ENCODE measurements around the gene TNC. TPM values are rescaled to one million over a fixed set of nuclear protein-coding genes. Genes with fewer than 3 reads are reported as not detected.

TNC gene
- total and polyA plus RNA-seq, 9 donors = 1.2 to 108 (median 1.9) TPM

DNA sequence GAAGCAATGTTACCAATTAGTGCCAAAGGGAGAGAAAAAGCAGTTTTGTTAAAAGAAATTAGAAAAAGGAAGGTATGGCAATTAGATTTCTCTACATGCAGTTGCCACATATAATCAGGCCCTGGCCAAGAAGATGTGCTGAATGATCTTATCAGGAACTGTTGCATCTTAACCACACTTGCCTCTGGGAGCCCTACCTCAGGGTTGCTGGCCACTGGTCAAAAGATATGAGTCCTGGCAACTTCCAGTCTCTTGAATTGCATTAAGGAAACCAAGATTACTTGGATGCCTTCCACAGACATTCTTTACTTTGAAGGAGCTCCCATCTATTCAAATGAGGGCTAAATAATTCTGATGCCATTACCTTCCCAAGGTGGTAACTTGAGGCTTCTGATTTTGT lies 60.4 kb downstream of the TNC start:
- Histone ChIP-seq H3K4me3 (no peak overlapping the region), H3K27me3 (no peaks in the 10 kb centered on the region), H3K9me3 (no peaks in the 10 kb centered on the region), H3K36me3 (no peaks in the 10 kb centered on the region), H3K4me1 (ENCODE audit: insufficient read depth) (no peaks in the 10 kb centered on the region), H3K27ac (no peak overlapping the region)
- DNase-seq = no peak
- intact Hi-C loops (cut with DNase I) = no loop called here
- TF ChIP-seq, protein P1, sequence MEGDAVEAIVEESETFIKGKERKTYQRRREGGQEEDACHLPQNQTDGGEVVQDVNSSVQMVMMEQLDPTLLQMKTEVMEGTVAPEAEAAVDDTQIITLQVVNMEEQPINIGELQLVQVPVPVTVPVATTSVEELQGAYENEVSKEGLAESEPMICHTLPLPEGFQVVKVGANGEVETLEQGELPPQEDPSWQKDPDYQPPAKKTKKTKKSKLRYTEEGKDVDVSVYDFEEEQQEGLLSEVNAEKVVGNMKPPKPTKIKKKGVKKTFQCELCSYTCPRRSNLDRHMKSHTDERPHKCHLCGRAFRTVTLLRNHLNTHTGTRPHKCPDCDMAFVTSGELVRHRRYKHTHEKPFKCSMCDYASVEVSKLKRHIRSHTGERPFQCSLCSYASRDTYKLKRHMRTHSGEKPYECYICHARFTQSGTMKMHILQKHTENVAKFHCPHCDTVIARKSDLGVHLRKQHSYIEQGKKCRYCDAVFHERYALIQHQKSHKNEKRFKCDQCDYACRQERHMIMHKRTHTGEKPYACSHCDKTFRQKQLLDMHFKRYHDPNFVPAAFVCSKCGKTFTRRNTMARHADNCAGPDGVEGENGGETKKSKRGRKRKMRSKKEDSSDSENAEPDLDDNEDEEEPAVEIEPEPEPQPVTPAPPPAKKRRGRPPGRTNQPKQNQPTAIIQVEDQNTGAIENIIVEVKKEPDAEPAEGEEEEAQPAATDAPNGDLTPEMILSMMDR (IDR thresholded peaks at IDR 0.05) = no peak

DNA sequence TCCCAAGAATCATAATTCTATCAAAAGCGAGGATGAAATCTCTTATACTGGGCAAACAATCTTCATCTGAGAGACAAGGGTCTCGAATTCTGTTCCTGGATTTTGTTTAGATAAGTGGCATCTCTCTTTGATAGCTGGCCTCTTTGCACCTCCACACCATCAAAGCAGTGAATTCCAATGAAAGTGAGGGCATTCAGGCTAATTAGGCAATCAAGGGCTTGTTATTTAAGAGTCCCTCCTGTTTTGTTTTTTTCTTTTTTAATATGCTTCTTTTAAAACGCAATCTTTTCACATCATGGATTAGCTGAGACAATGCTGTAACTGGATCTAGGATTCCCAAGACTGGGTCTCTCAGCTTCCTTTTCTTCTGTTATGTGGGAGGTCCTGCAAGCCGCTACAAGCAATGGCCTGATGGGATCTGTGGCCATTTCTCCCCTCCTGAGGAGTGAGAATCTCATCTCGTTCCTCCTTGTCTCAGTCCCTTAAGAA lies 67.9 kb downstream of the TNC start:
- Histone ChIP-seq H3K36me3 (no peaks in the 10 kb centered on the region), H3K4me3 (no peak overlapping the region), H3K27ac (no peak overlapping the region), H3K27me3 (no peaks in the 10 kb centered on the region), H3K9me3 (no peaks in the 10 kb centered on the region), H3K4me1 (ENCODE audit: insufficient read depth) (no peaks in the 10 kb centered on the region)
- DNase-seq = no peak
- TF ChIP-seq, protein P1 (IDR thresholded peaks at IDR 0.05) = no peak
- TF ChIP-seq EP300 (IDR thresholded peaks at IDR 0.05) = no peak
- TF ChIP-seq POLR2A (IDR thresholded peaks at IDR 0.05) = no peak
- intact Hi-C loops (cut with DNase I) = no loop called here
- 71 to 79% (median 72%) methylated on average over 5 of the region's 5 CpGs for WGBS, 3 donors

DNA sequence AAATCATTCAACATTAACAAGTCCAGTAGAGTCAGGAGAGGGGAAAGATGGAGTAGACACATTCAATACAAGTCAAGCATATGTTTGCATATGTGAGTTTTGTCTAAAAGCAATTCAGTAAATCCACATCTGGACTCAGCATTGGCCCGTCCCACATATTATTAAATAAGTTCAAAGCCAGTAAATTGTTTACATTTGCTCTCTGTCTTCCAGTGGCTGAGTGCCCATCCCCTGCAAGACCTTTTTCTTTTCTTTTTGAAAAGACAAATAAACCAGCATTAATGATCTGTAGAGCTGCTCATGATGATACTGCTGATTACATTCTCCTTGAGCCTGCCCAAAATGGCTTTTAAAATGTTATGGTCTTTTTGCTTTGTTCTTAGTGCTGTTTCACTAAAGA lies 71.1 kb downstream of the TNC start:
- Histone ChIP-seq H3K27ac (no peak overlapping the region), H3K4me1 (ENCODE audit: insufficient read depth) (no peaks in the 10 kb centered on the region), H3K27me3 (no peaks in the 10 kb centered on the region), H3K4me3 (no peak overlapping the region), H3K9me3 (no peaks in the 10 kb centered on the region), H3K36me3 (no peaks in the 10 kb centered on the region)
- no peak for DNase-seq
- TF ChIP-seq, protein P1 (IDR thresholded peaks at IDR 0.05) = no peak
- TF ChIP-seq EP300 (IDR thresholded peaks at IDR 0.05) (no peak), POLR2A (IDR thresholded peaks at IDR 0.05) (no peak)
- WGBS, 3 donors = 19 to 37% (median 28%) methylated on average over 1 of the region's 1 CpG
- intact Hi-C loops (cut with DNase I) = no loop called here

DNA sequence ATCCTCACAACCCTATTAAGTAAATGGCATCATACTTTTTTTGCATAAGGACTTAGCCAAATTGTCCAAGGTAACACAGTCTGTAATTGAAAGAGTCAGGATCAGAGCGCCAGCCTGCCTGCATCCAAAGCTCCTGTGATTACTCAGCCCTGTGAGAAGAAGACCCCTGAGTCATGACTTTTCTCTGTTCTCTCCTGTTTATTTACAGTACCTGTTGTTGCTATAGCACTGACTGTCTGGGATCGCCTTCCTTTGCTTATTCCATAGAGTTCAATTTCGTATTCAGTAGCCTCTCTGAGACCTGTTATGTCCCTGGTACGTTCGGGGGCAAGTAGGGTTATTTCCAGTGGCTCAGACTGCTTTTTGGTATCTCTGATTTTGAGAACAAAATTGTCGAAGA lies 71.8 kb downstream of the TNC start:
- Histone ChIP-seq H3K9me3 (no peaks in the 10 kb centered on the region), H3K27me3 (no peaks in the 10 kb centered on the region), H3K4me3 (no peak overlapping the region), H3K36me3 (no peaks in the 10 kb centered on the region), H3K4me1 (ENCODE audit: insufficient read depth) (no peaks in the 10 kb centered on the region), H3K27ac (no peak overlapping the region)
- DNase-seq = no peak
- TF ChIP-seq POLR2A (IDR thresholded peaks at IDR 0.05) = no peak
- no peak for TF ChIP-seq EP300 (IDR thresholded peaks at IDR 0.05)
- TF ChIP-seq, protein P1 (IDR thresholded peaks at IDR 0.05) = no peak
- intact Hi-C loops (cut with DNase I) = no loop called here
- 87 to 91% (median 89%) methylated on average over 6 of the region's 6 CpGs for WGBS, 3 donors

DNA sequence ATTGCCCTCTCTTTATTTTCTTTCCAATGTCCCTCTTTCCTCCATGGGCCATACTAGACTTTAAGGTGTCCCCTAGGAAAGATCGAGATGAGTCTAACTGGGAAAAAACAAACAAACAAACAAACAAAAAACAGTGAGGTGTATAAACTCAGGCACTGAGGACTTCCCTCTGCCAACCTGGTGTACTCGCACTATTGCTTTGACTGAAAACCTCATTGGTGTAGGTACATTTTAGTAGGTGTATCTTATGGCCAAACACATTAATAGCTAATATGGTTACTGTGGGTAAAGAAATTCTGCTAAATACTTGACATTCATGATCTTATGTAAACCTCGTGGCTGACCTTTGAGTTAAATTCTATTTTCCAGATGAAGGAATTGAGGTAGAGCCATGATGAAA lies 74.3 kb downstream of the TNC start:
- no peak for DNase-seq
- no peaks in the 10 kb centered on the region for H3K4me1 ChIP-seq (ENCODE audit: insufficient read depth)
- H3K27me3 ChIP-seq = no peaks in the 10 kb centered on the region
- H3K4me3 ChIP-seq = no peak overlapping the region
- TF ChIP-seq POLR2A (IDR thresholded peaks at IDR 0.05) (no peak), EP300 (IDR thresholded peaks at IDR 0.05) (no peak)
- TF ChIP-seq, protein P1 (IDR thresholded peaks at IDR 0.05) = no peak
- intact Hi-C loops (cut with DNase I) = no loop called here
- H3K9me3 ChIP-seq = no peaks in the 10 kb centered on the region
- WGBS, 3 donors = 85 to 93% (median 92%) methylated on average over 3 of the region's 3 CpGs
- no peaks in the 10 kb centered on the region for H3K36me3 ChIP-seq
- H3K27ac ChIP-seq = no peak overlapping the region
